Posterior cingulate gyrus (tissue), 11 donors: ENCODE results near the gene PPP3CA.
A peak's percentile ranks its signal among the peaks of the same experiment; 100 is the strongest.
"Not testable (repeated sequence)": the region's sequence is repeated elsewhere in the genome, so short reads cannot be mapped to it uniquely, and the experiment has no call there.

Source experiments
- DNase-seq, 10 donors: peaks; one replicate each; pipeline versions ENCODE4 v3.0.0 to v3.0.0-alpha.2; 2020 to 2021; ENCODE audit warnings: mixed read lengths in 3 of 10
- intact Hi-C: fragments of 100-400 bp; cut with DNase I; formaldehyde crosslinking; loops from one replicate; pipeline ENCODE4 v1.15.1; 2023

The PPP3CA gene

DNA sequence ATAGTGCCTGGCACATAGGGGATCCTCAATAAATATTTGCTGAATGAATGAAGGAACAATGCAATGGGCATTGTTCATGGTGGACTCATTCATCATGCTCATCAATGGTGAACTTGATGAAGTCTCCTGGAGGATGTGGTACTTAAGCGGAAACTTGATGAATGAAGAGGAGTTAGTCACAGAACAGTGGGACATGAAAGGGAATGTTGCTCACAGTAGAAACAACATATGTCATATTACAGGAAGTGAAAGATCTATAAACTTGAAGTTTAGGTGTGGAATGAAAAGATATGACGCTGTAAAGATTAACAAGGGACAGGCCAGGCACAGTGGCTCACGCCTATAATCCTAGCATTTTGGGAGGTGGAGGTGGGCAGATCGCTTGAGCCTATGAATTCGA, 224.1 kb downstream of the PPP3CA start:
- intact Hi-C loops = no loop called here
- DNase-seq = peak in 1 of 10 donors; percentile 32

DNA sequence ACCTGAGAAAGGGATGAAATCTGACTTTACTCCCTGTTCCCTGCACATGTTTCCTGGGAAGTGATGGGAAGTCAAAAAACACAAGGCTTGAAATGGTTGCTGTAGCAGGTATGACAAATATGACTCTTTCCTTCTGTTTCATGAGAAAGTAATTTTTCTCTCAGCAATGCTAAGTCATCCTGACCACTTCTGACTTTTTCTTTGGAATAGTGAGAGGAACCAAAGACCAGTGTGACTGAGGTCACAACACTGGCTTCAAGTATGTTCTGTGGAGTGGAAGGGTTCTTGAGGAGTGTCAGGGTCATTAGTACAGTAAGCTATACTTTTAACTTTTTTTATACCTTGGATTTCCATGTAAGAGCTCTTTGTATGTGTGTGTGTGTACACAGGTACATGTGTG, 225.3 kb downstream of the PPP3CA start:
- no peak for DNase-seq
- intact Hi-C loops = no loop called here

DNA sequence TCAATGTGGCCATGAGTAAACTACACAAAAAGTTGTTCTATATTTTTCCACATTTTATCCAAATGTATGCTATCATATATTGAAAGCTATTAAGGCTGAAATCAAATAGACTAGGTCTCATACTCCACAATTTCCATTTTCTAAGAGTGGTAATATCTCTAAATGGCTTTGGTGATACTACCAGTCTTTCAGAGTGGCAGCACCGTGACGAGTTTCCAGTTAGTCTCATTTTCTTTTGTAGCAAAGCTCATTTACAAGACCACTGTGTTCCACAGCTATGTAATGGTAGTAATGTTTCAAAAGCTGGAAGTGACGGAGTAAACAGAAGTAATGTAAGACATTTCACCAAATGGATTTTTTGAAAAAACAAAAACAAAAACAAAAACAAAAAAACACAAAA, 228.2 kb downstream of the PPP3CA start:
- DNase-seq = no peak
- intact Hi-C loops = loop anchor here (10.0 kb wide), 1 partner anchor 226 kb away; the partner anchor contains the start of gene PPP3CA

DNA sequence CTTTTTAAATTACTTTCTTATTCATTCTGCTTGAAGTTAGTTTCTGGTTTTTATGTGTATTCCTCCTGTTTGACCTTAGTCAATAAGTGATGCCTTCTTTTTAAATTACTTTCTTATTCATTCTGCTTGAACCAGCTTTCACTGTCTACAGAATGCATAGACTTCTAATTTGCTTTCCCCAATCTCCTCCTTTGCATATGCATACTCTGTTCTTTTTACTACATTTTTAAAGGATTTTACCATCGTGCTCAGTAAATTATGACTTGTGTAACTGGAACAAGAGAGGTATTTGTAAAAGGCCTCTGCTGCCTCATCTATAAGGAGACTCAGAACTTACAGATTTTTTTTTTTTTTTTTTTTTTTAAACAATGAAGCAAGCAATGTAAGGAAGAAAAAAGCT, 228.7 kb downstream of the PPP3CA start:
- intact Hi-C loops = loop anchor here (10.0 kb wide), 1 partner anchor 226 kb away; the partner anchor contains the start of gene PPP3CA

DNA sequence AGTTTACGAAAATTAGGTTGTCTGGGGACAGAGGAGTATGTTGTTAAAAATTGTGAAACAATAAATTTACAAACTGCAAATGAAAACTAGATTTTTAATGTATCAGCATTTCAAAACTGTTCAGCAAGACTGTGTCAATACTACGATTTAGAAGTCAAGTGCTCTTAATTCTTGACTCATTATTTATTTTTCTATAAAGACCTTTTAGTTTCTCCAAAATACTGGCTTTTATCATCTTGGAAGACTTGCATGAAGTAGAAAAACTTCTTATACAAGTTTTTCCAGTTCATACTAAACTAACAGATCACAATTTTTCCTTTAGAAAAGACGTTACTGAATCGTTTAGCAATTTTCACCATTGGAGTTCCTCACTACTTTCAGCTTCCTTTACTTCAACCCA, 231.4 kb downstream of the PPP3CA start:
- intact Hi-C loops = loop anchor here (10.0 kb wide), 1 partner anchor 229 kb away; the partner anchor contains the start of gene PPP3CA
- DNase-seq = no peak

More for the DNA sequence above, 228.7 kb downstream of the PPP3CA start:
- DNase-seq = no peak

DNA sequence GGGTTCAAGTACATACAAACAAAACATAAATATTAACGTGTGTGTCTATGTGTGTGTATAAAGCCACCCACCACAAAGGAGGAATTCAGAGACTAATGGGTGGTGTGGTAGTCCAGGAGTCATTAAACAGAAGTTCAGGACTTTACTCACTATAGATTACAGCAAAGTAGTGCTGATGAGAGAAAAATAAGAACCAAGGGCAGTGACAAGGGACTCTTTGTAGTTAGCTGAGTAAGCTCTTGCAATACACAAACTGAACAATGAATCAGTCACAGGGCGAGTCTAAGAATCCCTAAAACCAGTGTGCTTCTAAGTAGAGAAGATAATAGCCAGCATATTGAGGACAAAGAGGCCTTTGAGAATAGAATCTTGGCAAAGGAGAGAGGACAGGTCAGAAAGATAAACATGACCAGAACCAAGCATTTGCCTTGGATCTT, 232.4 kb downstream of the PPP3CA start:
- intact Hi-C loops = loop anchor here (10.0 kb wide), 1 partner anchor 230 kb away; the partner anchor contains the start of gene PPP3CA
- peak in 1 of 10 donors; percentile 24 for DNase-seq

DNA sequence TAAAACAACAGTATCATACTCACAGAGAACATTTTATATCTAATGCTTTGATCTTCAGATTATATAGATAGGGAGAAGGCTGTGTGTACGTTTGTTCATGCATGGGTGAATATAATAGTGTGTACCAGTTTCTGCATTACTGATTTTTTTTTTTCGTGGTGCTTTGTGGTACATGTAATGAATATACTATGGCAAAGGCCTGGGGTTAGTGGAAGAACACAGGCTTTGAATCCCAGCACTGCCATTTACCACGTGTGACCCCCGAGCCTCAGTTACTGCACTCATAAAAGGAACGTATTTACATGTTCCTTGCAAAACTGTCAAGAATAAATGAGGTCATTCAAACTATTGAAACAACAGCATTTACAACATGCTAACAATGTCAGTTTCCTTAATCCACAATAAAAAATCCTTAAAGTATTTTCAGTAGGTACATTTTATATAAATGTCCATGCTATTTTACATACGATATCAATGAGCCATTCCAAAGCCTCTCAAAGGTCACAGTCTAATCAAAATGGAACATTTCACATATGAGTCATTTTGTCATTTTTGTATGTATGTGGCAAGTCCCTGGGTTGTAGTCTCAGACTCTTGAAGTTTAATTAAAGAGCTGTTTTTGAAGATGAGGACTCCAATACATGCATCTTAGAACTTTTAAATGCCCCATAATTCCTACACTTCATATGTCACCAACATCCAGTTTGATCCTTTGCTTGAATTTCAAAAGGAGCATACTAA, 242.8 kb downstream of the PPP3CA start:
- no peak for DNase-seq
- intact Hi-C loops = no loop called here

DNA sequence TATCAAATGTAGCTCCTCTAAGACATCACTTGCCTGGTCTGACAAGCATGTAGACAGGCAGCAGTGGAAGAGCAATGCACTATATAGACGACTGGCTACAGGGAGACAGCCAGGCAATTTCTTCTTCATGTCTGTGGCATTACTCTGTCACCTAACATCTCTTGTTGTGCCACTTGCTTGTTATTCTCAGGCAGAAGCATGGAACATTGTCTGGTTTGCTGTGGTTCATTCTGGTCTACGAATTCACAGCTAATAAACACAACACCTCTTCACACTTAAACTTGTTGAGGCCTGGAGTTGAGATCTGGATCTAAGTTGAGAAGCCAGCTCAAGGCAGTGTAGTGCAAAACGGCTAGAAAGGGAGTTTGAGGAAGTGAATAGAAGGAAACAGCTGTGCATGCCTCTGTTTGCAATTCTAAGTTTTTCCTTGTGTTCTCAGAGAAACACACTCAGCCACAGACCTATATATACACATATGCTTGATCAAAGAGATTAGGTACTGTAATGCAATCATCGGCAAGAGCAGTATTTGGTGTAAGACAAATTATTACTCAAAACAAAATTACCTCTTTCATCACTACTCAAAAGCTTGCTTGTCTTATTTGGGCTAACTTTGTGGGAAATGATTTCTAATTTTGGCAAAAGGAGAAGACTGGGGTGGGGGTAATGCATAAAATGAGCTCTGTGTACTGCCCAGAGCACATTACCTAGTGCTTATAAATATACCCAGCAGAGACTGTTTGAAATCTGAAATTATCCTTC, 243.8 kb downstream of the PPP3CA start:
- DNase-seq = no peak
- intact Hi-C loops = no loop called here

DNA sequence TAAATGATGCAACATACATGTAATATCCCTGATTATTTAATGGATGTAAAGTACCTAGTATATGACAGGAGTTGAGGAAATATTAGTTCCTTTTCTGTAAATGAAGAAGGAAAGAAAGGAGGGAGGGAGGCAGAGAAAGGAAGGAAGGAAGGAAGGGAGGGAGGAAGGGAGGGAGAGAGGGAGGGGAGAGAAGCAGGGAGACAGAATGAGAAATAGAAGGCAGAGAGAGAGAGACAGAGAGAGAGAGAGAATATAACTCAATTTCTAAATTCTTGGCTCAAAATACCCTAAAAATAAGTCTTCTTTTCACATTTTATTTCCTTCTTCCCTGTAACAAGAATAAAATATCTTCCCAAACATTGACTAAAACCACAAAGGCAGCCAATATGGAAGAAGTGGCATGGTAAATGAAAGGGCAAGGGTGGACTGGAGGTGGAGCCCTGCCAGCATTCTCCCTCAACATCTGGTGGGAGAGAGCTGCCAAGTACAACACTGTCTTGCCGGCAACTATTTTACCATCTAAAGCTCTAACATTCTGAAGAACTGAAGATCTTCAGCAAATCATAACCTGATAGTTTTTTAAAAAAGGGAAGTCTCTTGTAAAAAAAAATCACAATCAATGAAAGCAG, 245.1 kb downstream of the PPP3CA start:
- peak in 7 of 10 donors; percentile 22 to 86 (median 61) for DNase-seq
- intact Hi-C loops = no loop called here

DNA sequence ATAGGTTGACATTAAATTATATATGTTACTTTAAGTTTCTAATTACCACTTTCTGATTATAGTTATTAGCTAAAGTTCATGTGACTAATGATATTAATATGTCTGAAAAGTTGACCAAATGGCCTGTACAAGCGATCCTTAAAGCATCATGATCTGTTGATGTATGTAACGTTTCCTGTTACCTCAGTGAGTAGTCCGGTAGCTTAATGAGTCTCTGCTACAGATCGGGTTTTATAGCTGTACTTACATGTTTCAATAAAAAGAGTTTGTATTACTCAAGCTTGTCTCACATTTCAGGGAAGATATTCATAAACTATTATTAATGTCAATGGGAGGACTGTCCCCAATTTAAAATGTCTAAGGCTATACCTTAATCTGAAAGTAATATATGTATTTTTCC, 246.3 kb downstream of the PPP3CA start:
- DNase-seq = no peak
- intact Hi-C loops = no loop called here

DNA sequence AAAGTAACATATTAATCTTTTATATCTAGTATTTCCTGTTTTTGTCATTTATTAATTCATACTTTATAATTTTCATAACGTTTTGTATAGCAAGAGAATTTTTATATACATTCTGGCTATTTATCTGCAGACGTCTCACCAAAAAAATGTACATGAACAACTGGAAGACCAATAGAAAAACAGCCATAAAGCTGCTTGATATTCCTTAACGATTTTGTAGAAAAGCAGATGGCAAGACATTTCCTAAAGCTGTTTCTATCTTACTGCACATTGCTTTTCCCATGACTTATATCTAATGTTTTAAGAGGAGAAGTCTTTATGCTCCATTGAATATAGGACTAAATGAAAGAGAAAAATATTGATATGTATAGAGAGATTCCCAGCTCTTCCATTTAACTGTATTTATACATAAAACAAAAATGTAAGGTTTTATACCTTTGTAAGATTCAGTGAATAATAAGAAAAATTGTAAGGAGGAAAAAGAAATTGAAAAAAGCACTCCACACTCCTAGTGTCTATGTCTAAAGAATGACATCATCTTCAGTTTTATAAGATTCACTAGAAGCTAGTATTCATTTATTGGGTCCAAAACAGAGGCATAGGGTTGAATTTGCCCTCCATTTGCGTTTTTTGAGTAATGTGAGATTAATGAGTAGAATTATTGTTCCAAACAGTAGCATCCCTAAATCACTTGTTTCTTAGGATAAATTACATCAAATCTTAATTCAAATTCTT, 248.5 kb downstream of the PPP3CA start:
- DNase-seq = no peak
- intact Hi-C loops = no loop called here

DNA sequence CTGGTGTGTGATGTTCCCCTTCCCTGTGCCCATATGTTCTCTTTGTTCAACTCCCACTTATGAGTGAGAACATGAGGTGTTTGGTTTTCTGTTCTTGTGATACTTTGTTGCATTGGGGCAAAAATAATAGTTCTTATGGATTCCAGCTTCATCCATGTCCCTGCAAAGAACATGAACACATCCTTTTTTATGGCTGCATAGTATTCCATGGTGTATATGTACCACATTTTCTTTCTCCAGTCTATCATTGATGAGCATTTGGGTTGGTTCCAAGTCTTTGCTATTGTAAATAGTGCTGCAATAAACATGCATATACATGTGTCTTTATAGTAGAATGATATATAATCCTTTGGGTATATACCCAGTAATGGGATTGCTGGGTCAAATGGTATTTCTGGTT, 254.7 kb downstream of the PPP3CA start:
- DNase-seq, intact Hi-C loops: not testable (repeated sequence)

DNA sequence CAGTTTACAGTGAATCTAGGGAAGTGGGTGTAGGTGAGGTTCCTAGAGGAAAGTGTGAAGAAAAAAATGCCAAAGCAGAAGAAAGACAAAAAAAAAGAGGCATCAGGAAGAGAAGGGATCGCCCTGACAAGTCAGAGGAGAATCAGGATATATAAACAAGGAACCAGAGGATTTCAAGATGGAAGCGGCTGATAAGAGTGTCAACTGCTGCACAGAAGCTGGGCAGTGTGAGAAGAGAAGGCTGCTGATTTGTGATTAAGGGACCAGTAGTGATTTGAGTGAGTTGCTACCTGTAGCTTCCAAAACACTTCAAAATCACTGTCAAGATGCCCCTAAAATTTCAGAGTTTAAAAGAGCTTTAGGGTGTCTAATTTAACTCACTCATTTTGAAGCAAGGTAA, 258.2 kb downstream of the PPP3CA start:
- no peak for DNase-seq
- intact Hi-C loops = no loop called here

DNA sequence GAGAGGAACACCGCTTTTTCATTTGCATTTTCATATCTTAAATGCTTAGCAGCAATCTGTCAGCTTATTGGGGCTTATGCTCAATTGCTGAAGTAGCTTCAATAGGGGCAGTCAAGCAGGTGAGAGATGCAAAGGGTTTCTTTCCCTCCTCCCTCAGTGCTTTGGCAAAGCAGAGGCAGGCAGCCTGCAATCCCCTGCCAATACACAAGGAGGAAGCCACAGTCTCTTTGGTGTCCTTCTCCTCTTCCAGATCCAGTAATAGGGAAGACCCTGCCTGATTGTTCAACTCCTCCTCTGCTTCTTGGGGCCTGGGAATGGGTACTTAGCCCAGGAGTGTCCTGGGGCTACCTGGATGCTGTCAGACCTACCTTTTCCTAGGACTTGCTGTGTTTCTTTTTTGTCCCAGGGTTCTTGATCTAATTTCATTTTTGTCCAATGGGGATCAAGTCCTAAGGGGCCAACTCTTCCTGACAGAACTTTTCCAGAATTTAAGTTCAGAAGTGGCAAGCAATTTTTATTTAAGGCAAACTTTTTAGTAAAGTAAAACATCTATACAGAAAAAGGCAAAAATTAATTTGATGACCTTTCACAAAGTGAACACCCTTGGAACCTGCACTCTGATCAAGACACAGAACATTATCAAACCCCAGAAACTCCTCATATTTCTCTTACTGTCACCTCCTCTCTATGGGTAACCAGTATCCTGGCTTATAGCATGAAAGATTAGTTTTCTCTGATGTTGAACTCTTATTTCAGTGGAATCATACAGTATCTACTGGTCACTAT, 260.3 kb downstream of the PPP3CA start:
- DNase-seq = no peak
- intact Hi-C loops = no loop called here

DNA sequence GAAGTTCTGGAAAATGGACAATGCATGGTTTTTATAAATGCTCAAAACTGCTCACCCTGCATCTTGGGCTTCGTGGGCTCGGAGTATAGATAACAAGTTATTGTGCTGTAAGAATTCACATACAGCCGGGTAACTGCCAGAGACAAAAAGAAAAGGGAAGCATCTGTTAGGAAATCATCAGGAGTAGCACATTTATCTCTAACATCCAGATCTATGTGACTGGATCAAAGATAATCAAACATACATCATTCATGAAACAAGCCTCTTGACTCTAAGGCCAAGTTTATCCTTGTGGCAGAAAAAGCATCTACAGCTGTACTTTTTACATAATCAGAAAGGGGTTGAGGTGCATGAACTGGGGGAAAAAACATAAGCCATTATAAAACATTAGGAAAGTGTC, 264.2 kb downstream of the PPP3CA start:
- intact Hi-C loops = no loop called here
- DNase-seq = no peak

DNA sequence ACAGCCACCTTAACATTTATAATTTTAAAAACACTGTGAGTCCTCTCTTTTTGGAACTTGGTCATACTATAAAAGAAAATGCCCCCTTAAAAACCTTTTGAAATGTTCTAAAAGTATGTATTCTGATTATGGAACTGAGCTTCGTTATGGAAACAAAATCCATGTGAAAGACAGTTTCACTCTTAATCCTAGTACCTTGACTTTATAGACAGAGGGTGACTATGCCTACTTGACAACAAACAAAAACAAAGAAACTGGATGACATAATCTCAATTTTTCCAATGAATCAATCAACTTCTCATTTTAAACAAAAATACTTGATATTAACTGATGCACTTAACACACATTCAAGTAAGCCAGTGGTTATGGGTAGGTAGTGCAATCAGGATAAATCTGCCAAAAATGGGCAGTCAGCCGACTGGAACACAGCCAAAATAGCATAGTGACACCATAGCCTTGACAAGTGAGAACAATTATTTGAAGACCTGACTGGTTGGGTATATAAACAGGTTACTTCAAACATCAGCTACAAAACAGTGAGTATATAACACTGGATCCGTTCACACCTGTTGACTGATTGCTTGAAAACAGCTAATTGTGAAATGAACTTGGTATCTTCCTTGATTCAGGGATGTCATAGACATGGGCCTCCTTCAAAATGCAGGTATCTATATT, 265.5 kb downstream of the PPP3CA start:
- intact Hi-C loops = no loop called here
- DNase-seq = no peak

DNA sequence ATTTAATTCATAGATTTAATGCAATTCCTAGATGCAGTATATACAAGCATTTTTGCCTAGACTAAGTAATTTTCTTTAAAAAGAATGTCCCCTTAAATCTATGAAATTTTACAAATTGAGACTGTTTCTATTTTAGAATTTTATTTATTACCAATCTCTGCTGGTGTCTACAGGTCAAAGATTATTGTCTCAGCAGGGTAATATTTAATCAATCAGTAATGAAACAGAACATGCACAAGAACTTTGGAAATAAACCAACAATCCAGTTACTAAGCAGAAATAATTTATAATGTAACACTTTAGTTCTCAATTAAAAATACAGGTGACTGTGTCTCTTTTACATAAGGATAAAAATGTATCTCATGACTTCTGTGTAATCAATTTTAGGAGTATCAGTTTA, 266.2 kb downstream of the PPP3CA start:
- intact Hi-C loops = no loop called here
- no peak for DNase-seq

DNA sequence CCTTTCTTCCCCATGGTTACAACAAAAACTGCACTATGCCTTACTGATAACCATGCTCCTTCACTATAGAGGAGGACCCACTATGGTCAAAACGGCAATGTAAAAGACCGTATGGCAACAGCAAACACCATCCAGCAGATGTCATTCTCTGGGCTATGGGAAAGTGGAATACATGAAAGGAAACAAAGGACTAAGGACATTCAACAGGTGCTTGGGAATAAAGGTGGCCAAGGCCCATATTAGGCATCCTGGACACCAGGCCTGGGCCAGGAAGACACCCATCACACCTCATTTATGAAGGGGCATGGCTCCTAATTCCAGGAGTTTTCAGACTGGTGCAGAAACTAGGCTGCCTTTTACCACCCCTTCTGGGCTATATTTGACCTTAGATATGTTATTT, 268.4 kb downstream of the PPP3CA start:
- intact Hi-C loops = no loop called here
- DNase-seq = no peak

DNA sequence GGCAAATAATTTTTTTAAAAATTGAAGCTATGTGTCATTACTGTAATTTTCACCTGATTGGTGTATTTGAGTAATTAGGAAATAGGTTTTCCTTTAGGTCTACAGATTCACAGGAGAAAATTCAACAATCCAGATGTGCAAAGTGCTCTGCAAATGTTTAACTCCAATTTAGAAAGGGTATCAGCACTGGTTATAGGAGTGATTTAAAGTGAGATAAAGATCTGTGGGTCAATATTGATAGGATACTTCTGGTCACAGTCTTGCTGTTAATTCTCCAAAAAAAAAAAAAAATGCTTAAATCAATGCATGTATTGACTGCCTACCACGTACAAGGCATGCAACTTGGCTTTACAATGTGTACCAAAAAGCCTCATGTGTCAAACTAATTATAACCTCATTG, 271.3 kb downstream of the PPP3CA start:
- intact Hi-C loops = no loop called here

More for the DNA sequence above, 271.3 kb downstream of the PPP3CA start:
- DNase-seq = no peak
